Activated T-cell treated with anti-CD3 and anti-CD28 coated beads for 48 hours (primary cell): Measurements from ENCODE around the gene PPP4R3B.

Experiments
- DNase-seq: peaks from one replicate; pipeline ENCODE4 v3.0.0-alpha.2; 2020; ENCODE audit warnings: low read depth

The PPP4R3B gene

DNA sequence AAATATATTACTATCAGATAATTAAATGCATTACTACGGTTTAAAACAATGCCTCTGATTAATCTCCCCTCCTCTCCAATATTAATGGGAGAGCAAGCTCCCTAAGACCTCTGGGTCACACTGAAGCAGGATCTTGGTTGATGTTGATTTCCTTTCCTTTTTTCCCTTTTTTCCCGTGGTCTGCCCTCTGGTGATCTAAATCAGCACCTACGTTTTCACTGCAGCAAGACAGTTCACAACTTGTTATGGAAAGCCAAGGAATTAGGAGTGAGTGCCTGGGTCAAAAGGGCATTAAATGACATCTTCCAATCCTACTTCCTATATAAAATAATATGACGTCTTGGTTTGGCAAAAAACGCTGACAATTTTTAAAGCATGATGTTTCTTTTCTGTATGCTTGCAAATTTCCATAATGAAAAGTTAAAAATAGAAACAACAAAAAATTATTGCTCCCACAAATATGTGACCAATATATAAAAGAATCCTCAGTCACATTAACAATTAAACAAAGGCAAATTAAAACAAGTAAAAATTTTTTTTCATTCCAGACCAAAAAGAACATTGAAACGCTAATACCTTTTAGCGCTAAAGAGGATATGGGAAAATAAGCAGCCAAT, 105.8 kb downstream of the PPP4R3B start:
- DNase-seq, result no peak

DNA sequence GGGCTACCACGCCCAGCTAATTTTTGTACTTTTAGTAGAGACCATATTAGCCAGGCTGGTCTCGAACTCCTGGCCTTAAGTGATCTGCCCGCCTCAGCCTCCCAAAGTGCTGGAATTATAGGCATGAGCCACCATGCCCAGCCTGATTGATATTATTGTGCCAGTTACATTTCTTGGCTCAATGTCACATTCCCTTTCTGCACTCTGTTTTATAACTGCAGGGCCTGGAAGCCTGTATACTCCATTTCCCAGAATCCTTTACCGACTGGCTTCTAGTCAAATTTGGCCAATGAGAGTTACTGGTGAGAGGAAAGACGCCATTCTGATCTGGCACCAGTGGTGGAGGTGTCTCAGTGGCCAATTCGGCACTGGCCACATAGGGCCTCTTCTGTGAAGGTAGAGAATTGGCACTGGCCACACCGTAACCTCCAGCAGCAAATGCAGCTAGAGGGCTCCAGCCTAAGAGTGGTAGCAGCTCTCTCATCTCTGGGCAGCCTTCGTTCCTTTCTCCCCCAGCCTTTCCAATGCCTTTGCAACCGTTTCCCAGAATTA, 114.8 kb downstream of the PPP4R3B start:
- no peak for DNase-seq

DNA sequence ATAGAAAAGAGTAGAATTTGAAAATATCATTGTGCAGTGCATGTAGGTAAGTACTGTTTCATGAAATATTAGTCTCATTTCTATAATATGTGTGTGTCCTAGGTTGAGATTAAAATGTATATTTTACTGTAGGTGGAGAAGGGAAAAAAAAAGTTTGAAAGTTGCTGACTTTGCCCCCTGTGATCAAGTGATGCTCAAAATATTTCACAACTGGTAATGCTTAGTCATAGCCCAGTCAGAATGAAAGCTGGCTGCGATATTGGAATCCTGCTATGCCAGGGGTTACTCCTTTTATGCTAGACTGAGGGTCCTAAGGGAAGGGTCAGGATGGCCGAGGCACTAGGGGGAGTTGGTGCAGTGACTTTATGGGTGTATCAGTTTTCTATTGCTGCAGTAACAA, 117.4 kb downstream of the PPP4R3B start:
- DNase-seq, result no peak

DNA sequence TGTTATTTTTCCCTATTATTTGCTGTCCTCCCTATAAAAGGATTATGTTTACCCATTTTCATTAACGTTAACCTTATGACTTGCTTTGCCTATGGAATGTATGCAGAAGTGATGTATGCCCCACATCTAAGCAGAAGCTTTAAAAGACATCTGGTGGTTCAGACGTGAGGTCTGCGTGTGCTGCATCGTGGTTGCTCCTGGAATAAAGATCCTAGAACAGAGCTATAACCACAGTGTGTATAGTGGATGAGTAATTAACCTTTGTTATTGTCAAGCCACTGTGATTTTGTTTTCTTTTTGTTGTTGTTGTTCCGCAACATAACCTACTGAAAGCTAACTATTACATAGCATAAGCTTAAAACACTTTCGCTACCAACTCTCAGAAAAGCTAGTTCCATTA, 118.8 kb downstream of the PPP4R3B start:
- DNase-seq, result no peak
